ENCODE results near the gene HINT1. TPM values are rescaled to one million over a fixed set of nuclear protein-coding genes. Genes with fewer than 3 reads are reported as not detected.
"Not testable (repeated sequence)": the region's sequence is repeated elsewhere in the genome, so short reads cannot be mapped to it uniquely, and the experiment has no call there.

The HINT1 gene
- total and polyA plus RNA-seq, 2 experiments from 2014 or later: 268 to 463 TPM

- WGBS (ENCODE audit: low lambda C conversion rate, missing lambda C conversion rate): 97% methylated on average over 2 of the region's 2 CpGs
Observed at GRCh38 chr5:131139321-131139720, 25.7 kb downstream of the HINT1 start.

GRCh38 chr5:131138406-131138805 lies 26.6 kb downstream of the HINT1 start:
- H3K27me3 ChIP-seq; H3K9me2 ChIP-seq (replicated peaks; ENCODE audit: insufficient read depth); H3K4me1 ChIP-seq (ENCODE audit: insufficient read depth); H3K4me2 ChIP-seq; H2AFZ ChIP-seq; DNase-seq (ENCODE audit: low spot score); H3K36me3 ChIP-seq (replicated peaks; ENCODE audit: insufficient read depth, low read depth); H3K4me3 ChIP-seq; H3K27ac ChIP-seq; H3K79me2 ChIP-seq; H3K9me3 ChIP-seq (ENCODE audit: low read depth); H4K20me1 ChIP-seq (ENCODE audit: insufficient read depth, poor library complexity, severe bottlenecking): not testable (repeated sequence)
- WGBS (ENCODE audit: low lambda C conversion rate, missing lambda C conversion rate): 82% methylated on average over 5 of the region's 5 CpGs

More at GRCh38 chr5:131139321-131139720, 25.7 kb downstream of the HINT1 start:
- TF ChIP-seq EZH2 (IDR thresholded peaks at IDR 0.05; ENCODE audit: borderline replicate concordance) (no peak), EZH2phosphoT487 (IDR thresholded peaks at IDR 0.05; ENCODE audit: low read depth, severe bottlenecking, unreplicated experiment) (no peak), CTCF (IDR thresholded peaks at IDR 0.05; ENCODE audit: poor library complexity) (no peak)
- no peak overlapping the region for H3K4me3 ChIP-seq
- no peaks in the 10 kb centered on the region for H3K36me3 ChIP-seq (replicated peaks; ENCODE audit: insufficient read depth, low read depth)
- H2AFZ ChIP-seq: no peak overlapping the region
- no peaks in the 10 kb centered on the region for H4K20me1 ChIP-seq (ENCODE audit: insufficient read depth, poor library complexity, severe bottlenecking)
- no peaks in the 10 kb centered on the region for H3K4me1 ChIP-seq (ENCODE audit: insufficient read depth)
- no peaks in the 10 kb centered on the region for H3K9me3 ChIP-seq (ENCODE audit: low read depth)
- no peak overlapping the region for H3K4me2 ChIP-seq
- no peaks in the 10 kb centered on the region for H3K9me2 ChIP-seq (replicated peaks; ENCODE audit: insufficient read depth)
- H3K27me3 ChIP-seq: no peaks in the 10 kb centered on the region
- H3K27ac ChIP-seq: no peak overlapping the region
- DNase-seq (ENCODE audit: low spot score): no peak
- H3K79me2 ChIP-seq: no peaks in the 10 kb centered on the region

- H3K9me3 ChIP-seq (ENCODE audit: low read depth); H3K9me2 ChIP-seq (replicated peaks; ENCODE audit: insufficient read depth); H2AFZ ChIP-seq; H3K79me2 ChIP-seq; H3K4me3 ChIP-seq; H3K27ac ChIP-seq; H3K4me1 ChIP-seq (ENCODE audit: insufficient read depth); DNase-seq (ENCODE audit: low spot score); H3K36me3 ChIP-seq (replicated peaks; ENCODE audit: insufficient read depth, low read depth); H4K20me1 ChIP-seq (ENCODE audit: insufficient read depth, poor library complexity, severe bottlenecking); H3K27me3 ChIP-seq; H3K4me2 ChIP-seq: not testable (repeated sequence)
- WGBS (ENCODE audit: low lambda C conversion rate, missing lambda C conversion rate): 93% methylated on average over 2 of the region's 2 CpGs
Observed at GRCh38 chr5:131133091-131133490, 32.0 kb downstream of the HINT1 start.

GRCh38 chr5:131129306-131129705 lies 35.8 kb downstream of the HINT1 start:
- Histone ChIP-seq H3K79me2 (no peaks in the 10 kb centered on the region), H3K36me3 (replicated peaks; ENCODE audit: insufficient read depth, low read depth) (no peaks in the 10 kb centered on the region), H3K4me1 (ENCODE audit: insufficient read depth) (no peaks in the 10 kb centered on the region), H3K27ac (no peak overlapping the region), H2AFZ (no peak overlapping the region), H3K9me3 (ENCODE audit: low read depth) (no peaks in the 10 kb centered on the region), H3K4me2 (no peak overlapping the region), H3K27me3 (no peaks in the 10 kb centered on the region), H3K9me2 (replicated peaks; ENCODE audit: insufficient read depth) (no peaks in the 10 kb centered on the region), H4K20me1 (ENCODE audit: insufficient read depth, poor library complexity, severe bottlenecking) (no peaks in the 10 kb centered on the region), H3K4me3 (no peak overlapping the region)
- DNase-seq (ENCODE audit: low spot score): no peak
- 95% methylated on average over 4 of the region's 4 CpGs for WGBS (ENCODE audit: low lambda C conversion rate, missing lambda C conversion rate)
- TF ChIP-seq EZH2phosphoT487 (IDR thresholded peaks at IDR 0.05; ENCODE audit: low read depth, severe bottlenecking, unreplicated experiment) (no peak), CTCF (IDR thresholded peaks at IDR 0.05; ENCODE audit: poor library complexity) (no peak), EZH2 (IDR thresholded peaks at IDR 0.05; ENCODE audit: borderline replicate concordance) (no peak)

- H3K79me2 ChIP-seq; H3K4me2 ChIP-seq; DNase-seq (ENCODE audit: low spot score); H3K9me3 ChIP-seq (ENCODE audit: low read depth); H3K27me3 ChIP-seq; H4K20me1 ChIP-seq (ENCODE audit: insufficient read depth, poor library complexity, severe bottlenecking); H3K4me1 ChIP-seq (ENCODE audit: insufficient read depth); H3K36me3 ChIP-seq (replicated peaks; ENCODE audit: insufficient read depth, low read depth); H3K9me2 ChIP-seq (replicated peaks; ENCODE audit: insufficient read depth); H2AFZ ChIP-seq; H3K27ac ChIP-seq; H3K4me3 ChIP-seq: not testable (repeated sequence)
- 97% methylated on average over 2 of the region's 2 CpGs for WGBS (ENCODE audit: low lambda C conversion rate, missing lambda C conversion rate)
Observed at GRCh38 chr5:131127244-131127643, 37.8 kb downstream of the HINT1 start.

Measured in hepatocyte (in vitro differentiated cells).